GM18505 (cell line): ENCODE measurements around the gene KLHL10.
"Not testable (repeated sequence)": the region's sequence is repeated elsewhere in the genome, so short reads cannot be mapped to it uniquely, and the experiment has no call there.

Source experiments
- ATAC-seq: cut with Tn5 transposase; IDR thresholded peaks from one replicate; pipeline ENCODE4 v1.9.1; 2021; ENCODE audit not compliant: unreplicated experiment
- POLR2A ChIP-seq: IDR thresholded peaks from 4 replicates; pipeline ENCODE4 v1.6.1; 2011; ENCODE audit warnings: borderline replicate concordance; ENCODE audit not compliant: insufficient read depth, insufficient read length; ENCODE audit errors: extremely low read depth

KLHL10 gene

GRCh38 chr17:41822216-41823140, 15.1 kb upstream of the KLHL10 start:
- TF ChIP-seq POLR2A = no peak
- ATAC-seq = no peak

GRCh38 chr17:41823141-41823524, 14.5 kb upstream of the KLHL10 start:
- TF ChIP-seq POLR2A = no peak
- no peak for ATAC-seq

GRCh38 chr17:41823580-41823979, 14.0 kb upstream of the KLHL10 start:
- no peak for TF ChIP-seq POLR2A
- ATAC-seq = no peak

- ATAC-seq = no peak
- no peak for TF ChIP-seq POLR2A
Observed at GRCh38 chr17:41824086-41824485, 13.5 kb upstream of the KLHL10 start.

GRCh38 chr17:41825175-41825845, 12.3 kb upstream of the KLHL10 start:
- TF ChIP-seq POLR2A = no peak
- no peak for ATAC-seq

- ATAC-seq = not testable (repeated sequence)
Observed at GRCh38 chr17:41829961-41830360, 7.7 kb upstream of the KLHL10 start.

- no peak for TF ChIP-seq POLR2A
- ATAC-seq = no peak
Observed at GRCh38 chr17:41835214-41835799, 2.3 kb upstream of the KLHL10 start.

- no peak for ATAC-seq
- peak; percentile 58 for TF ChIP-seq POLR2A
Observed at GRCh38 chr17:41835800-41836549, 1.6 kb upstream of the KLHL10 start, which contains the start of gene NT5C3B. Gene NT5C3B (minus strand): TSS chr17:41836232. CDS start chr17:41836193, 39 bp downstream.

GRCh38 chr17:41836550-41837196, 952 bp upstream of the KLHL10 start:
- no peak for TF ChIP-seq POLR2A
- no peak for ATAC-seq

GRCh38 chr17:41839448-41839847, 1.8 kb downstream of the KLHL10 start:
- not testable (repeated sequence) for ATAC-seq

- ATAC-seq = not testable (repeated sequence)
Observed at GRCh38 chr17:41840781-41841180, 3.2 kb downstream of the KLHL10 start.

- no peak for ATAC-seq
- TF ChIP-seq POLR2A = no peak
Observed at GRCh38 chr17:41844971-41845370, 7.3 kb downstream of the KLHL10 start.

- ATAC-seq = no peak
- no peak for TF ChIP-seq POLR2A
Observed at GRCh38 chr17:41848788-41849187, 11.2 kb downstream of the KLHL10 start.
